Endothelial cell (in vitro differentiated cells): ENCODE data around the gene MCTP1. TPM values are rescaled to one million over a fixed set of nuclear protein-coding genes. Genes with fewer than 3 reads are reported as not detected.

Source experiments
- DNase-seq: peaks from one replicate; pipeline ENCODE4 v3.0.0; 2021; ENCODE audit warnings: low spot score
- H3K27ac Mint-ChIP-seq: one replicate; pipeline ENCODE4 v1.8.0; 2021; ENCODE audit warnings: mixed read lengths, inconsistent platforms; ENCODE audit not compliant: unreplicated experiment
- H3K27me3 Mint-ChIP-seq: one replicate; pipeline ENCODE4 v1.8.0; 2021; ENCODE audit warnings: mild to moderate bottlenecking, moderate library complexity, mixed read lengths, inconsistent platforms; ENCODE audit not compliant: unreplicated experiment
- H3K36me3 Mint-ChIP-seq: one replicate; pipeline ENCODE4 v1.8.0; 2021; ENCODE audit warnings: mild to moderate bottlenecking, low read depth, mixed read lengths, inconsistent platforms; ENCODE audit not compliant: unreplicated experiment
- H3K4me1 Mint-ChIP-seq: one replicate; pipeline ENCODE4 v1.8.0; 2021; ENCODE audit warnings: mild to moderate bottlenecking, mixed read lengths, inconsistent platforms; ENCODE audit not compliant: unreplicated experiment
- H3K4me3 Mint-ChIP-seq: one replicate; pipeline ENCODE4 v1.8.0; 2021; ENCODE audit warnings: mild to moderate bottlenecking, mixed read lengths, inconsistent platforms; ENCODE audit not compliant: unreplicated experiment
- H3K9me3 Mint-ChIP-seq: one replicate; pipeline ENCODE4 v1.8.0; 2021; ENCODE audit warnings: mixed read lengths, inconsistent platforms; ENCODE audit not compliant: unreplicated experiment
- CTCF ChIP-seq: fragments of 200-600 bp; sonication (generic); IDR thresholded peaks from one replicate; pipeline ENCODE4 v1.5.0; 2021; ENCODE audit warnings: antibody characterized with exemption; ENCODE audit not compliant: unreplicated experiment
- total RNA-seq: library from RNA; stranded (reverse); fragmentation: NEBNext Ultra II Directional; extraction: Animal tissue kit (Norgen Biotek cat#: 25700); gene quantifications from one replicate; pipeline ENCODE4 v1.2.1, GENCODE V29; 2021; ENCODE audit not compliant: unreplicated experiment

The MCTP1 gene
- total RNA-seq, 1 donor from 2014 or later = 2.2 TPM

- H3K27me3 Mint-ChIP-seq = no peaks in the 10 kb centered on the region
- no peak for TF ChIP-seq CTCF
- no peaks in the 10 kb centered on the region for H3K36me3 Mint-ChIP-seq
- no peaks in the 10 kb centered on the region for H3K4me1 Mint-ChIP-seq
- no peak overlapping the region for H3K27ac Mint-ChIP-seq
- no peak for DNase-seq
- H3K4me3 Mint-ChIP-seq = no peak overlapping the region
- no peaks in the 10 kb centered on the region for H3K9me3 Mint-ChIP-seq
Measured at GRCh38 chr5:94750681-94751080, 534.2 kb downstream of the MCTP1 start.

- Mint-ChIP-seq H3K4me3 (no peak overlapping the region), H3K36me3 (no peaks in the 10 kb centered on the region), H3K9me3 (no peaks in the 10 kb centered on the region), H3K4me1 (no peaks in the 10 kb centered on the region), H3K27ac (no peak overlapping the region), H3K27me3 (no peaks in the 10 kb centered on the region)
- DNase-seq = no peak
- TF ChIP-seq CTCF = no peak
Measured at GRCh38 chr5:94749042-94749441, 535.9 kb downstream of the MCTP1 start.

GRCh38 chr5:94748212-94748611, 536.7 kb downstream of the MCTP1 start:
- H3K27ac Mint-ChIP-seq = no peak overlapping the region
- no peak for DNase-seq
- TF ChIP-seq CTCF = no peak
- H3K9me3 Mint-ChIP-seq = no peaks in the 10 kb centered on the region
- H3K36me3 Mint-ChIP-seq = no peaks in the 10 kb centered on the region
- H3K27me3 Mint-ChIP-seq = peaks cover under 1% of the 10 kb centered on the region
- H3K4me3 Mint-ChIP-seq = no peak overlapping the region
- H3K4me1 Mint-ChIP-seq = no peaks in the 10 kb centered on the region

GRCh38 chr5:94747371-94747770, 537.5 kb downstream of the MCTP1 start:
- no peak for TF ChIP-seq CTCF
- DNase-seq = no peak
- Mint-ChIP-seq H3K27me3 (peaks cover 2% of the 10 kb centered on the region), H3K4me1 (no peaks in the 10 kb centered on the region), H3K27ac (no peak overlapping the region), H3K36me3 (no peaks in the 10 kb centered on the region), H3K9me3 (no peaks in the 10 kb centered on the region), H3K4me3 (no peak overlapping the region)

GRCh38 chr5:94746731-94747124, 538.2 kb downstream of the MCTP1 start:
- H3K27ac Mint-ChIP-seq = no peak overlapping the region
- no peaks in the 10 kb centered on the region for H3K4me1 Mint-ChIP-seq
- H3K27me3 Mint-ChIP-seq = peaks cover 2% of the 10 kb centered on the region
- H3K4me3 Mint-ChIP-seq = no peak overlapping the region
- no peaks in the 10 kb centered on the region for H3K9me3 Mint-ChIP-seq
- no peak for TF ChIP-seq CTCF
- no peak for DNase-seq
- no peaks in the 10 kb centered on the region for H3K36me3 Mint-ChIP-seq
